Gastrocnemius medialis (tissue), 4 donors: Measurements from ENCODE around the gene TEX35.

Experiments
- CTCF ChIP-seq, 5 experiments: fragments of 450-650 bp in 3 of 5; fragments of 200-600 bp in 2 of 5; sonication (generic) in 2 of 5; IDR thresholded peaks in 4 of 5; conservative IDR thresholded peaks in 1 of 5; 1 replicate in 4 of 5; 2 replicates in 1 of 5; pipeline ENCODE4 v1.5.1; 2016 to 2019; ENCODE audit warnings: antibody characterized with exemption in 5 of 5, mild to moderate bottlenecking in 3 of 5, moderate library complexity in 3 of 5
- POLR2A ChIP-seq, 2 donors: fragments of 450-650 bp; IDR thresholded peaks; one replicate each; pipeline ENCODE4 v1.6.1; 2017; ENCODE audit warnings: antibody characterized with exemption in 2 of 2, mild to moderate bottlenecking in 2 of 2, moderate library complexity in 2 of 2

GRCh38 chr1:178530037-178530402 is 17.1 kb downstream of the TEX35 start:
- TF ChIP-seq CTCF (IDR thresholded peaks at IDR 0.05 in 4 of 5, conservative IDR thresholded peaks at IDR 0.05 in 1 of 5) (no peak), POLR2A (IDR thresholded peaks at IDR 0.05) (no peak)
